B cell (primary cell): Measurements from ENCODE around the gene S100A5. TPM values are rescaled to one million over a fixed set of nuclear protein-coding genes. Genes with fewer than 3 reads are reported as not detected.

Experiments
- ATAC-seq: fragments of 200-7000 bp; cut with Tn5 transposase; one replicate; pipeline ENCODE4 v1.10.0; 2021; ENCODE audit warnings: low read depth, mild to moderate bottlenecking, moderate number of reproducible peaks, moderate library complexity
- CTCF ChIA-PET: fragments of 350-600 bp; sonication (Branson Sonifier 250); formaldehyde crosslinking; loops from one replicate; lab custom pipeline; 2021; ENCODE audit warnings: antibody characterized with exemption, inconsistent platforms; lab: Charles Lee
- POLR2A ChIA-PET: fragments of 350-600 bp; sonication (Branson Sonifier 250); formaldehyde crosslinking; loops from one replicate; lab custom pipeline; 2021; ENCODE audit warnings: antibody characterized with exemption; lab: Charles Lee
- DNase-seq: peaks from one replicate; pipeline ENCODE4 v3.0.0; 2013
- H2AFZ ChIP-seq: 2 replicates; pipeline ENCODE4 v1.6.1; 2012; ENCODE audit warnings: mild to moderate bottlenecking, low read depth, low read length; ENCODE audit not compliant: insufficient read depth, poor library complexity, severe bottlenecking
- H3K27ac ChIP-seq, 2 donors: 1 replicate in 1 of 2; 2 replicates in 1 of 2; pipeline ENCODE4 v1.5.1; 2012 to 2013; ENCODE audit warnings: low read length in 2 of 2, mild to moderate bottlenecking in 2 of 2, moderate library complexity in 1 of 2
- H3K27me3 ChIP-seq, 4 experiments: fragments of 200-600 bp in 1 of 4; sonication (generic) in 1 of 4; replicated peaks in 1 of 4; 1 replicate in 2 of 4; 2 replicates in 2 of 4; pipeline versions ENCODE4 v1.6.1 to v1.7.0; 2013 to 2016; ENCODE audit warnings: low read length in 3 of 4, mild to moderate bottlenecking in 2 of 4, mixed read lengths in 1 of 4, moderate library complexity in 1 of 4; ENCODE audit not compliant: insufficient read depth in 4 of 4, control insufficient read depth in 3 of 4; ENCODE audit errors: control extremely low read depth in 1 of 4
- H3K36me3 ChIP-seq, 2 experiments: replicated peaks in 1 of 2; 1 replicate in 1 of 2; 2 replicates in 1 of 2; pipeline versions ENCODE4 v1.6.1 to v1.7.1; 2013; ENCODE audit warnings: low read length in 1 of 2; ENCODE audit not compliant: insufficient read depth in 2 of 2, control insufficient read depth in 1 of 2; ENCODE audit errors: control extremely low read depth in 1 of 2, extremely low read depth in 1 of 2
- H3K4me1 ChIP-seq, 2 donors: fragments of 200-600 bp in 1 of 2; sonication (generic) in 1 of 2; 1 replicate in 1 of 2; 2 replicates in 1 of 2; pipeline versions ENCODE4 v1.5.1 to v1.6.1; 2013 to 2017; ENCODE audit warnings: low read length in 2 of 2; ENCODE audit not compliant: control insufficient read depth in 2 of 2, insufficient read depth in 2 of 2
- H3K4me2 ChIP-seq: replicated peaks from 2 replicates; pipeline ENCODE3; 2012; ENCODE audit warnings: mild to moderate bottlenecking, low read depth, low read length; ENCODE audit not compliant: poor library complexity, severe bottlenecking
- H3K4me3 ChIP-seq, 5 experiments: fragments of 200-600 bp in 1 of 5; sonication (generic) in 1 of 5; 1 replicate in 3 of 5; 2 replicates in 2 of 5; pipeline versions ENCODE4 v1.5.1 to v1.7.0; 2011 to 2016; ENCODE audit warnings: low read length in 4 of 5, mild to moderate bottlenecking in 4 of 5, low read depth in 2 of 5, control low read depth in 1 of 5, moderate library complexity in 1 of 5; ENCODE audit not compliant: insufficient read depth in 1 of 5; ENCODE audit errors: control extremely low read depth in 1 of 5, extremely low read depth in 1 of 5
- H3K79me2 ChIP-seq: fragments of 200-600 bp; sonication (generic); one replicate; pipeline ENCODE4 v1.6.0; 2016; ENCODE audit warnings: low read length; ENCODE audit not compliant: control insufficient read depth, insufficient read depth
- H3K9ac ChIP-seq: fragments of 200-600 bp; sonication (generic); 2 replicates; pipeline ENCODE4 v1.6.1; 2017; ENCODE audit warnings: mild to moderate bottlenecking, low read length, moderate library complexity
- H3K9me3 ChIP-seq, 3 donors: one replicate each; pipeline versions ENCODE4 v1.6.1 to v1.7.1; 2013; ENCODE audit warnings: low read length in 2 of 3; ENCODE audit not compliant: control insufficient read depth in 2 of 3, insufficient read depth in 1 of 3; ENCODE audit errors: control extremely low read depth in 1 of 3
- H4K20me1 ChIP-seq: 2 replicates; pipeline ENCODE4 v1.6.0; 2012; ENCODE audit warnings: mild to moderate bottlenecking, low read length; ENCODE audit not compliant: insufficient read depth, control insufficient read depth, poor library complexity, severe bottlenecking
- H3K27ac Mint-ChIP-seq: one replicate; pipeline ENCODE4 v1.8.0; 2021; ENCODE audit warnings: mixed read lengths
- H3K27me3 Mint-ChIP-seq: one replicate; pipeline ENCODE4 v1.8.0; 2021; ENCODE audit warnings: mixed read lengths
- H3K4me1 Mint-ChIP-seq: one replicate; pipeline ENCODE4 v1.8.0; 2021; ENCODE audit warnings: mixed read lengths
- H3K4me3 Mint-ChIP-seq: one replicate; pipeline ENCODE4 v1.8.0; 2021; ENCODE audit warnings: mixed read lengths
- H3K9me3 Mint-ChIP-seq: one replicate; pipeline ENCODE4 v1.8.0; 2022; ENCODE audit warnings: mixed read lengths; ENCODE audit not compliant: insufficient read depth
- CTCF ChIP-seq: fragments of 200-600 bp; IDR thresholded peaks from one replicate; pipeline ENCODE4 v1.8.0; 2022; ENCODE audit warnings: antibody characterized with exemption, mild to moderate bottlenecking
- EZH2 ChIP-seq: IDR thresholded peaks from 2 replicates; pipeline ENCODE4 v1.6.1; 2012; ENCODE audit warnings: borderline replicate concordance, low read depth, mild to moderate bottlenecking, moderate library complexity, low read length; ENCODE audit not compliant: insufficient read depth, poor library complexity, severe bottlenecking
- WGBS: methylation state at CpG from one replicate; pipeline ENCODE4 v1.1.5; 2013; ENCODE audit warnings: missing lambda C conversion rate; ENCODE audit not compliant: insufficient coverage; 5-methylcytosine and 5-hydroxymethylcytosine counted together
- intact Hi-C: fragments of 100-400 bp; cut with micrococcal nuclease; formaldehyde crosslinking; loops from one replicate; pipeline ENCODE4 v1.10.0; 2022
- polyA plus RNA-seq: library from polyadenylated mRNA; depleted of rRNA; stranded (reverse); fragments of >200 nt; gene quantifications from 2 replicates; pipeline ENCODE4 v1.2.3, GENCODE V29; 2012
- total RNA-seq, 2 donors: library from RNA; stranded (reverse); fragments of 120-200 nt in 1 of 2; gene quantifications; 1 replicate in 1 of 2; 2 replicates in 1 of 2; pipeline versions ENCODE4 v1.2.3 to v1.2.4, GENCODE V29; 2013 to 2022

Gene S100A5
- total and polyA plus RNA-seq, 2 donors (not counting 1 experiment from before 2014, with no cell fraction given): 0.64 TPM; not detected in 1

- H3K79me2 ChIP-seq: no peaks in the 10 kb centered on the region
- H2AFZ ChIP-seq: no peak overlapping the region
- no peak overlapping the region for H3K27ac ChIP-seq
- no peak overlapping the region for H3K4me3 ChIP-seq
- no peaks in the 10 kb centered on the region for H3K4me1 Mint-ChIP-seq
- no peaks in the 10 kb centered on the region for H3K9me3 ChIP-seq
- intact Hi-C loops: loop anchor here (5.0 kb wide), 2 partner anchors 164 to 759 kb away; partner anchors contain the start of genes HAX1 and NPR1
- POLR2A ChIA-PET: interaction anchor here (0.6 kb wide), 1 partner anchor 12 kb away, joined by 6 read pairs; no protein-coding TSS in a partner anchor
- ATAC-seq (no peak), DNase-seq (no peak)
- CTCF ChIA-PET: interaction anchor here (0.8 to 11.1 kb wide), 3 partner anchors 8 to 57 kb away, joined by 3 to 227 read pairs (median 3); no protein-coding TSS in a partner anchor
- H3K27me3 ChIP-seq: no peaks in the 10 kb centered on the region
- TF ChIP-seq EZH2 (no peak), CTCF (no peak)
- H3K4me1 ChIP-seq: no peaks in the 10 kb centered on the region
- WGBS: 93% methylated on average over 7 of the region's 7 CpGs
- H3K4me2 ChIP-seq: no peak overlapping the region
- no peaks in the 10 kb centered on the region for H3K36me3 ChIP-seq
- H3K4me3 Mint-ChIP-seq: no peak overlapping the region
- peaks cover 7% of the 10 kb centered on the region for H3K27me3 Mint-ChIP-seq
- no peak overlapping the region for H3K27ac Mint-ChIP-seq
- no peak overlapping the region for H3K9ac ChIP-seq
- no peaks in the 10 kb centered on the region for H3K9me3 Mint-ChIP-seq
- no peaks in the 10 kb centered on the region for H4K20me1 ChIP-seq
Observed at GRCh38 chr1:153513666-153514065, 27.1 kb downstream of the S100A5 start.

GRCh38 chr1:153513023-153513422 lies 27.7 kb downstream of the S100A5 start:
- ATAC-seq (no peak), DNase-seq (no peak)
- TF ChIP-seq CTCF (no peak), EZH2 (no peak)
- Histone ChIP-seq H3K27ac (no peak overlapping the region), H3K9me3 (no peaks in the 10 kb centered on the region), H3K9ac (no peak overlapping the region), H3K27me3 (no peaks in the 10 kb centered on the region), H3K36me3 (no peaks in the 10 kb centered on the region), H4K20me1 (no peaks in the 10 kb centered on the region), H3K79me2 (no peaks in the 10 kb centered on the region), H3K4me3 (no peak overlapping the region), H2AFZ (no peak overlapping the region), H3K4me2 (no peak overlapping the region), H3K4me1 (no peaks in the 10 kb centered on the region)
- POLR2A ChIA-PET: no interaction called here
- 75% methylated on average over 1 of the region's 3 CpGs for WGBS
- Mint-ChIP-seq H3K9me3 (no peaks in the 10 kb centered on the region), H3K27me3 (peaks cover 7% of the 10 kb centered on the region), H3K4me1 (no peaks in the 10 kb centered on the region), H3K4me3 (no peak overlapping the region), H3K27ac (no peak overlapping the region)
- CTCF ChIA-PET: interaction anchor here (0.8 to 11.1 kb wide), 4 partner anchors 8 to 57 kb away, joined by 3 to 227 read pairs (median 20); partner anchors contain the start of gene S100A2
- intact Hi-C loops: loop anchor here (5.0 kb wide), 2 partner anchors 164 to 759 kb away; partner anchors contain the start of genes HAX1 and NPR1
